ENCODE measurements around the gene C9orf78. TPM values are rescaled to one million over a fixed set of nuclear protein-coding genes. Genes with fewer than 3 reads are reported as not detected.

Gene C9orf78
- total RNA-seq, 4 donors from 2014 or later = 32.7 to 71.9 (median 43.7) TPM

DNA sequence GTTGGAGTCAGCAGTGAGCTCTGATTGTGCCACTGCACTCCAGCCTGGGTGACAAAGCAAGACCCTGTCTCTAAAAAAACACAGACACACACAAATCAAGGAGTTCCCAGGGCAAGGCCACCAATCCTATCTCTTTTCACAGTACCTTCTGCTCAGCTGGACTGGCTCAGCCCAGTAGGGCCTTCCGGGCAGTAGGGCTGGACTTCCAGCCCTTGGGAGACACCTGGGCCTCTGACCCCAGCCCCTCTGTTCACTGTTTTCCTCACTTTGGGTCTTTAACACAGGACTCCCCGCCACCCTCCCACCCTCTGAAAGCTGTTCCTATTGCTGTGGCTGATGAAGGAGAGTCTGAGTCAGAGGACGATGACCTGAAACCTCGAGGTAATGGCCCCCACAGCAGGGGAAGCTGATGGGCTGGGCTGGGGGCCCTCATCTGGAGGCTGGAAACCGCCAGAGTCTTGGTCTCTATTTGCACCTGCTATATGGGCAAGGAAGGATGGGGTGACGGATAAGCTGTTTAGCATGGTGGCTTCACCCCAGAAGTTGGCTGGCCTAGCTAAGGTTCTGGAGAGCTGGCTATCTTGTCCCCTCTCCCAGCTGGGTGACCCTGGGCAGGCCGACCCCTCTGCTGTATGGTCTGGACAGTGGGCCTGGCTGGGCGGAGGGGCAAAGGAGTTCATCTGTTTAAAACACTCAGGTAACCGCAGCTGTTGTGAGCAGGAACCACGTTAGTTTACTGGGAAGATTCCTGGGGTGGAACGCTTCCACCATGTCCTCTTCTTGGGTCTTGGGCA lies 25.8 kb upstream of the C9orf78 start:
- TF ChIP-seq, protein P1, sequence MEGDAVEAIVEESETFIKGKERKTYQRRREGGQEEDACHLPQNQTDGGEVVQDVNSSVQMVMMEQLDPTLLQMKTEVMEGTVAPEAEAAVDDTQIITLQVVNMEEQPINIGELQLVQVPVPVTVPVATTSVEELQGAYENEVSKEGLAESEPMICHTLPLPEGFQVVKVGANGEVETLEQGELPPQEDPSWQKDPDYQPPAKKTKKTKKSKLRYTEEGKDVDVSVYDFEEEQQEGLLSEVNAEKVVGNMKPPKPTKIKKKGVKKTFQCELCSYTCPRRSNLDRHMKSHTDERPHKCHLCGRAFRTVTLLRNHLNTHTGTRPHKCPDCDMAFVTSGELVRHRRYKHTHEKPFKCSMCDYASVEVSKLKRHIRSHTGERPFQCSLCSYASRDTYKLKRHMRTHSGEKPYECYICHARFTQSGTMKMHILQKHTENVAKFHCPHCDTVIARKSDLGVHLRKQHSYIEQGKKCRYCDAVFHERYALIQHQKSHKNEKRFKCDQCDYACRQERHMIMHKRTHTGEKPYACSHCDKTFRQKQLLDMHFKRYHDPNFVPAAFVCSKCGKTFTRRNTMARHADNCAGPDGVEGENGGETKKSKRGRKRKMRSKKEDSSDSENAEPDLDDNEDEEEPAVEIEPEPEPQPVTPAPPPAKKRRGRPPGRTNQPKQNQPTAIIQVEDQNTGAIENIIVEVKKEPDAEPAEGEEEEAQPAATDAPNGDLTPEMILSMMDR (IDR thresholded peaks at IDR 0.05) = no peak
- TF ChIP-seq POLR2AphosphoS5 (IDR thresholded peaks at IDR 0.05) = no peak
- no peak for TF ChIP-seq POLR2A (IDR thresholded peaks at IDR 0.05)
- no peak for TF ChIP-seq EP300 (IDR thresholded peaks at IDR 0.05)
- no peak overlapping the region for H3K4me3 ChIP-seq
- DNase-seq (ENCODE audit: low spot score in 2 of 2) = no peak
- no peaks in the 10 kb centered on the region for H3K4me1 ChIP-seq
- H3K36me3 ChIP-seq = peaks cover 68% of the 10 kb centered on the region
- 63% methylated on average over 8 of the region's 11 CpGs for WGBS
- no peak overlapping the region for H3K27ac ChIP-seq
- H3K27me3 ChIP-seq = no peaks in the 10 kb centered on the region
- H3K9me3 ChIP-seq = no peaks in the 10 kb centered on the region

- 70% methylated on average over 4 of the region's 11 CpGs for WGBS
- no peaks in the 10 kb centered on the region for H3K9me3 ChIP-seq
- H3K27ac ChIP-seq = no peak overlapping the region
- peaks cover 77% of the 10 kb centered on the region for H3K36me3 ChIP-seq
- no peak for DNase-seq (ENCODE audit: low spot score in 2 of 2)
- no peaks in the 10 kb centered on the region for H3K27me3 ChIP-seq
- TF ChIP-seq EP300 (IDR thresholded peaks at IDR 0.05) (no peak), POLR2A (IDR thresholded peaks at IDR 0.05) (no peak), POLR2AphosphoS5 (IDR thresholded peaks at IDR 0.05) (no peak)
- TF ChIP-seq, protein P1 (IDR thresholded peaks at IDR 0.05) = no peak
- H3K4me1 ChIP-seq = no peaks in the 10 kb centered on the region
- H3K4me3 ChIP-seq = no peak overlapping the region
These were observed 23.3 kb upstream of the C9orf78 start for GRCh38 chr9:129858167-129858962.

DNA sequence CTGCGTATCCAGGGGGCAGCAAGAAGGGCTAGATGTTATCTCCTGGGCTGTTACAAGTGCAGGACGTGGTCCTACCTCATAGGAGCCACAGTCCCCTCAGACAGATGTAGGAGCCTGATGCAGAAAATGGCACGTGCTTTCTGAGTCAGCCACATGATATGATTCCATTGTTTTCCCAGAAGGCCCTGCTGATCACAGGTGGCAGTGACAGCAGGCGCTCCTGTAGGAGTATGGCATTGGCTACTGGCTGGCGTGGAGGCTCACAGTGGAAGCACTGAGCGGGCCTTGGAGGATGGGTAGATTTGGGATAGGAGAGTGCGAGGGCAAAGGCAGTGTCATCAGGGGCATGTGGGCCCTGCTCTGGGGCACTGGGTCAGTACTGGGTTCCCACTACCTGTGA lies 22.1 kb upstream of the C9orf78 start:
- 91% methylated on average over 7 of the region's 7 CpGs for WGBS
- no peak for DNase-seq (ENCODE audit: low spot score in 2 of 2)
- H3K27ac ChIP-seq = no peak overlapping the region
- peaks cover 79% of the 10 kb centered on the region for H3K36me3 ChIP-seq
- H3K27me3 ChIP-seq = no peaks in the 10 kb centered on the region
- TF ChIP-seq EP300 (IDR thresholded peaks at IDR 0.05) = no peak
- TF ChIP-seq, protein P1 (IDR thresholded peaks at IDR 0.05) = no peak
- no peak for TF ChIP-seq POLR2A (IDR thresholded peaks at IDR 0.05)
- no peak for TF ChIP-seq POLR2AphosphoS5 (IDR thresholded peaks at IDR 0.05)
- H3K9me3 ChIP-seq = no peaks in the 10 kb centered on the region
- H3K4me3 ChIP-seq = no peak overlapping the region
- no peaks in the 10 kb centered on the region for H3K4me1 ChIP-seq

DNA sequence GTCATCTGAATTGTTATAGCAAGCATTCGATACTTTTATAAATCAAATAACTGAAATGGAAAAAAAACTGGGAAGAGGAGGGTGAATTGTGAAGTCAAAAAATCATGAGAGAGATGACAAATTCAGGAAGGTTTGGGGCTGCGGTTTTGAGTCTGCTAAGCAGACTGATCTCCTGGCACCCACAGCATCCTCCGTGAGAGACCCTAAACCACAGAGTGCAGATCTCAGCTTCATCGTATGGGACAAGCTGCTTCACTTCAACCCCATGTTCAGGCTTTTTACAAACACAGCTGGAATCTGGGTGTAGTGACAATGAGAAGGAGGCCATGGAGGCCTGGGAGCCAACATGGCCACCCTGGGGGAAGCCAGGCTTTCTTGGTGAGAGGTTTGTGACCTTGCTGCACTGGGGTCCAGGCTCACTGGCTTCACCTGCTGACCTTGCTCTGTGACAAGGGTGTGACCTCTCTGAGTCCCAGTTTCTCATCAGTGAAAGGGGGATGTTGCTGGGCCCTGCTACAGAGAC lies 19.6 kb upstream of the C9orf78 start:
- no peak overlapping the region for H3K27ac ChIP-seq
- H3K4me3 ChIP-seq = no peak overlapping the region
- H3K9me3 ChIP-seq = no peaks in the 10 kb centered on the region
- DNase-seq (ENCODE audit: low spot score in 2 of 2) = no peak
- no peak for TF ChIP-seq POLR2A (IDR thresholded peaks at IDR 0.05)
- TF ChIP-seq, protein P1 (IDR thresholded peaks at IDR 0.05) = no peak
- 92% methylated on average over 4 of the region's 4 CpGs for WGBS
- no peaks in the 10 kb centered on the region for H3K27me3 ChIP-seq
- no peaks in the 10 kb centered on the region for H3K4me1 ChIP-seq
- H3K36me3 ChIP-seq = peaks cover 85% of the 10 kb centered on the region

DNA sequence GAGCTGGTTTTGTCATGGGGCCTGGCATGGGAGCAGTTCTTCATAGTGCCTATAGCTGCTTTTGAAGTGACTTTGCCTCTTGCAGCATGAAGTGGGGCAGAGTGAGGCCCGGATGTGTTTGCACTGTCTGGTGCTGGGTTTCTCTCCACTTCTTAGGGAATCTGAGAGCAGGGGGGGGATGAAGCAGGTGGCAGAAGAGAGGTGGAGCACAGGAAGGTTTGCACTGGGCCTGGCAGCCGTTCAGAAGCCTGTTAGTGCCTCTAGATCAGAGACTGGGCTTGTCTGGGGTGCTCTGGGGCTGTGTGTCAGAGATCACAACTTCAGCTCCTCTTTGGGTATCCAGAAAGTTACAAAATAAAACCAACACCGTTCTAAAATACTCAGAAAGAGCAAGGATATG lies 18.5 kb upstream of the C9orf78 start:
- no peaks in the 10 kb centered on the region for H3K9me3 ChIP-seq
- peaks cover 81% of the 10 kb centered on the region for H3K36me3 ChIP-seq
- no peaks in the 10 kb centered on the region for H3K27me3 ChIP-seq
- H3K27ac ChIP-seq = no peak overlapping the region
- 93% methylated on average over 2 of the region's 3 CpGs for WGBS
- H3K4me3 ChIP-seq = no peak overlapping the region
- no peaks in the 10 kb centered on the region for H3K4me1 ChIP-seq
- DNase-seq (ENCODE audit: low spot score in 2 of 2) = no peak
- TF ChIP-seq, protein P1 (IDR thresholded peaks at IDR 0.05) = no peak
- no peak for TF ChIP-seq POLR2AphosphoS5 (IDR thresholded peaks at IDR 0.05)
- TF ChIP-seq POLR2A (IDR thresholded peaks at IDR 0.05) = no peak

All from suprapubic skin (tissue), 4 donors.